Measurements from ENCODE around the gene SERPINF2. TPM values are rescaled to one million over a fixed set of nuclear protein-coding genes. Genes with fewer than 3 reads are reported as not detected.
"Not testable (repeated sequence)": the region's sequence is repeated elsewhere in the genome, so short reads cannot be mapped to it uniquely, and the experiment has no call there.

Gene SERPINF2
- total and polyA plus RNA-seq, 5 donors from 2014 or later, result 0.69 TPM; not detected in 4

GRCh38 chr17:1718362-1719165 is 24.1 kb upstream of the SERPINF2 start:
- H3K27ac ChIP-seq (ENCODE audit: insufficient read depth, low read length, poor library complexity, severe bottlenecking), result no peak overlapping the region
- H3K27ac Mint-ChIP-seq, result no peak overlapping the region
- no peak for DNase-seq

GRCh38 chr17:1720856-1721386 is 21.8 kb upstream of the SERPINF2 start:
- H3K4me3 ChIP-seq (ENCODE audit: low read depth, low read length), result no peak overlapping the region
- no peak for ATAC-seq (ENCODE audit: low read depth in 2 of 2)
- H3K27me3 Mint-ChIP-seq, result peaks cover 7% of the 10 kb centered on the region
- no peaks in the 10 kb centered on the region for H3K9me3 Mint-ChIP-seq
- H3K9me3 ChIP-seq (ENCODE audit: control insufficient read depth in 2 of 2, low read length in 2 of 2), result no peaks in the 10 kb centered on the region
- H3K4me3 Mint-ChIP-seq, result peak overlapping the region; percentile 35 to 91 (median 68)
- peaks cover 5 to 55% (median 21%) of the 10 kb centered on the region in 4 donors for H3K4me1 Mint-ChIP-seq
- DNase-seq, result peak; percentile 56 to 82 (median 72)
- H3K27ac Mint-ChIP-seq, result peak overlapping the region in 2 of 3 donors; percentile 20 to 88
- no peaks in the 10 kb centered on the region for H3K36me3 Mint-ChIP-seq
- H3K4me1 ChIP-seq (ENCODE audit: control insufficient read depth, insufficient read depth, low read length, poor library complexity, severe bottlenecking), result peaks cover 50% of the 10 kb centered on the region
- H3K36me3 ChIP-seq (ENCODE audit: control insufficient read depth, insufficient read depth, low read length), result no peaks in the 10 kb centered on the region
- H3K27ac ChIP-seq (ENCODE audit: insufficient read depth, low read length, poor library complexity, severe bottlenecking), result no peak overlapping the region
- no peaks in the 10 kb centered on the region for H3K27me3 ChIP-seq (ENCODE audit: control insufficient read depth, insufficient read depth, low read length)

More at GRCh38 chr17:1718362-1719165, 24.1 kb upstream of the SERPINF2 start:
- Histone ChIP-seq H3K4me3 (ENCODE audit: low read depth, low read length) (no peak overlapping the region), H3K9me3 (ENCODE audit: control insufficient read depth in 2 of 2, low read length in 2 of 2) (no peaks in the 10 kb centered on the region), H3K27me3 (ENCODE audit: control insufficient read depth, insufficient read depth, low read length) (no peaks in the 10 kb centered on the region), H3K36me3 (ENCODE audit: control insufficient read depth, insufficient read depth, low read length) (no peaks in the 10 kb centered on the region), H3K4me1 (ENCODE audit: control insufficient read depth, insufficient read depth, low read length, poor library complexity, severe bottlenecking) (peaks cover 48% of the 10 kb centered on the region)
- H3K4me1 Mint-ChIP-seq, result peaks cover 5 to 45% (median 17%) of the 10 kb centered on the region in 4 donors
- no peaks in the 10 kb centered on the region for H3K9me3 Mint-ChIP-seq
- no peak for ATAC-seq (ENCODE audit: low read depth in 2 of 2)
- H3K36me3 Mint-ChIP-seq, result no peaks in the 10 kb centered on the region
- H3K27me3 Mint-ChIP-seq, result peaks cover 13% of the 10 kb centered on the region
- H3K4me3 Mint-ChIP-seq, result peak overlapping the region in 2 of 4 donors; percentile 51 to 52

GRCh38 chr17:1722022-1722421 is 20.6 kb upstream of the SERPINF2 start:
- H3K4me1 Mint-ChIP-seq, result peaks cover 5 to 52% (median 20%) of the 10 kb centered on the region in 4 donors

GRCh38 chr17:1724351-1724868 is 18.3 kb upstream of the SERPINF2 start, which contains the start of gene WDR81:
WDR81 (plus strand) TSS chr17:1724704; CDS start chr17:1724960, 256 bp downstream.
- Mint-ChIP-seq H3K36me3 (peaks cover 2% of the 10 kb centered on the region), H3K9me3 (no peaks in the 10 kb centered on the region), H3K4me3 (peak within 1 kb of the TSS; percentile 85 to 93 (median 88)), H3K27ac (peak within 1 kb of the TSS; percentile 65 to 85 (median 77)), H3K4me1 (peaks cover 5 to 54% (median 15%) of the 10 kb centered on the region in 4 donors), H3K27me3 (no peaks in the 10 kb centered on the region)
- Histone ChIP-seq H3K4me3 (ENCODE audit: low read depth, low read length) (peak within 1 kb of the TSS; percentile 6), H3K27ac (ENCODE audit: insufficient read depth, low read length, poor library complexity, severe bottlenecking) (peak within 1 kb of the TSS; percentile 77), H3K27me3 (ENCODE audit: control insufficient read depth, insufficient read depth, low read length) (no peaks in the 10 kb centered on the region), H3K9me3 (ENCODE audit: control insufficient read depth in 2 of 2, low read length in 2 of 2) (no peaks in the 10 kb centered on the region), H3K4me1 (ENCODE audit: control insufficient read depth, insufficient read depth, low read length, poor library complexity, severe bottlenecking) (peaks cover 59% of the 10 kb centered on the region), H3K36me3 (ENCODE audit: control insufficient read depth, insufficient read depth, low read length) (peaks cover 16% of the 10 kb centered on the region)
- ATAC-seq (ENCODE audit: low read depth in 2 of 2) (peak; percentile 84), DNase-seq (peak; percentile 84 to 92 (median 85))

More at GRCh38 chr17:1722022-1722421, 20.6 kb upstream of the SERPINF2 start:
- H3K4me1 ChIP-seq (ENCODE audit: control insufficient read depth, insufficient read depth, low read length, poor library complexity, severe bottlenecking), result peaks cover 55% of the 10 kb centered on the region
- peak overlapping the region in 1 of 4 donors; percentile 88 for H3K4me3 Mint-ChIP-seq
- H3K36me3 Mint-ChIP-seq; H3K9me3 Mint-ChIP-seq; H3K27ac ChIP-seq (ENCODE audit: insufficient read depth, low read length, poor library complexity, severe bottlenecking); H3K9me3 ChIP-seq (ENCODE audit: control insufficient read depth in 2 of 2, low read length in 2 of 2); H3K27me3 ChIP-seq (ENCODE audit: control insufficient read depth, insufficient read depth, low read length); ATAC-seq (ENCODE audit: low read depth in 2 of 2); DNase-seq; H3K36me3 ChIP-seq (ENCODE audit: control insufficient read depth, insufficient read depth, low read length); H3K27me3 Mint-ChIP-seq; H3K4me3 ChIP-seq (ENCODE audit: low read depth, low read length): not testable (repeated sequence)
- peak overlapping the region in 2 of 3 donors; percentile 14 to 88 for H3K27ac Mint-ChIP-seq

- Histone ChIP-seq H3K27ac (ENCODE audit: insufficient read depth, low read length, poor library complexity, severe bottlenecking) (no peak overlapping the region), H3K4me1 (ENCODE audit: control insufficient read depth, insufficient read depth, low read length, poor library complexity, severe bottlenecking) (peaks cover 59% of the 10 kb centered on the region), H3K4me3 (ENCODE audit: low read depth, low read length) (peak overlapping the region; percentile 6), H3K27me3 (ENCODE audit: control insufficient read depth, insufficient read depth, low read length) (no peaks in the 10 kb centered on the region), H3K36me3 (ENCODE audit: control insufficient read depth, insufficient read depth, low read length) (peaks cover 17% of the 10 kb centered on the region), H3K9me3 (ENCODE audit: control insufficient read depth in 2 of 2, low read length in 2 of 2) (no peaks in the 10 kb centered on the region)
- Mint-ChIP-seq H3K4me1 (peaks cover 5 to 60% (median 18%) of the 10 kb centered on the region in 4 donors), H3K36me3 (peaks cover 7% of the 10 kb centered on the region), H3K9me3 (no peaks in the 10 kb centered on the region), H3K4me3 (peak overlapping the region; percentile 65 to 85 (median 82)), H3K27me3 (no peaks in the 10 kb centered on the region), H3K27ac (peak overlapping the region in 2 of 3 donors; percentile 44 to 77)
- DNase-seq, result peak in 1 of 3 donors; percentile 37
- ATAC-seq (ENCODE audit: low read depth in 2 of 2), result peak; percentile 41 to 60
Measured at GRCh38 chr17:1724869-1725641, 17.6 kb upstream of the SERPINF2 start.

- Histone ChIP-seq H3K27me3 (ENCODE audit: control insufficient read depth, insufficient read depth, low read length) (no peaks in the 10 kb centered on the region), H3K27ac (ENCODE audit: insufficient read depth, low read length, poor library complexity, severe bottlenecking) (no peak overlapping the region), H3K4me3 (ENCODE audit: low read depth, low read length) (peak overlapping the region; percentile 6), H3K4me1 (ENCODE audit: control insufficient read depth, insufficient read depth, low read length, poor library complexity, severe bottlenecking) (peaks cover 55% of the 10 kb centered on the region), H3K36me3 (ENCODE audit: control insufficient read depth, insufficient read depth, low read length) (peaks cover 19% of the 10 kb centered on the region), H3K9me3 (ENCODE audit: control insufficient read depth in 2 of 2, low read length in 2 of 2) (no peaks in the 10 kb centered on the region)
- no peak for DNase-seq
- no peaks in the 10 kb centered on the region for H3K27me3 Mint-ChIP-seq
- peaks cover 2 to 54% (median 14%) of the 10 kb centered on the region in 4 donors for H3K4me1 Mint-ChIP-seq
- peak overlapping the region in 2 of 3 donors; percentile 44 to 77 for H3K27ac Mint-ChIP-seq
- H3K36me3 Mint-ChIP-seq, result peaks cover 7% of the 10 kb centered on the region
- peak overlapping the region; percentile 77 to 85 (median 82) for H3K4me3 Mint-ChIP-seq
- no peak for ATAC-seq (ENCODE audit: low read depth in 2 of 2)
- H3K9me3 Mint-ChIP-seq, result no peaks in the 10 kb centered on the region
Measured at GRCh38 chr17:1725642-1726511, 16.8 kb upstream of the SERPINF2 start.
